Thoracic aorta (tissue), 2 donors: ENCODE data around the gene CLTA. TPM values are rescaled to one million over a fixed set of nuclear protein-coding genes. Genes with fewer than 3 reads are reported as not detected.

ENCODE experiments used
- ATAC-seq: fragments of 150-250 bp; one replicate; pipeline ENCODE4 v1.8.0; 2017; ENCODE audit warnings: low read depth; ENCODE audit not compliant: insufficient number of reproducible peaks, low FRiP score
- DNase-seq: peaks from one replicate; pipeline ENCODE4 v3.0.0-alpha.2; 2020; ENCODE audit warnings: low spot score
- H3K27ac ChIP-seq, 2 donors: fragments of 200-600 bp; sonication (generic); 1 replicate in 1 of 2; 2 replicates in 1 of 2; pipeline ENCODE4 v1.5.1; 2016; ENCODE audit warnings: mild to moderate bottlenecking in 2 of 2, moderate library complexity in 2 of 2
- H3K27me3 ChIP-seq: fragments of 200-600 bp; sonication (generic); replicated peaks from 2 replicates; pipeline ENCODE4 v1.6.0; 2016; ENCODE audit warnings: mild to moderate bottlenecking; ENCODE audit not compliant: insufficient read depth
- H3K36me3 ChIP-seq: fragments of 200-600 bp; sonication (generic); one replicate; pipeline ENCODE4 v1.5.1; 2016
- H3K4me1 ChIP-seq, 2 donors: fragments of 200-600 bp; sonication (generic); 1 replicate in 1 of 2; 2 replicates in 1 of 2; pipeline versions ENCODE4 v1.5.1 to v1.6.0; 2016; ENCODE audit warnings: low read depth in 2 of 2, mild to moderate bottlenecking in 1 of 2; ENCODE audit not compliant: control insufficient read depth in 1 of 2
- H3K4me3 ChIP-seq: fragments of 200-600 bp; sonication (generic); 2 replicates; pipeline ENCODE4 v1.5.1; 2016; ENCODE audit warnings: mild to moderate bottlenecking
- H3K9me3 ChIP-seq: fragments of 200-600 bp; sonication (generic); 2 replicates; pipeline ENCODE4 v1.5.1; 2016
- CTCF ChIP-seq: fragments of 200-600 bp; sonication (generic); IDR thresholded peaks from one replicate; pipeline ENCODE4 v1.5.1; 2019; ENCODE audit warnings: antibody characterized with exemption
- total RNA-seq, 2 donors: library from RNA; depleted of rRNA; stranded (reverse); fragments of >200 nt; gene quantifications; one replicate each; pipeline versions ENCODE4 v1.1.0 to v1.2.3, GENCODE V29; 2016

Gene CLTA
- 100 to 1,000 TPM; 127 to 145 TPM for total RNA-seq

DNA sequence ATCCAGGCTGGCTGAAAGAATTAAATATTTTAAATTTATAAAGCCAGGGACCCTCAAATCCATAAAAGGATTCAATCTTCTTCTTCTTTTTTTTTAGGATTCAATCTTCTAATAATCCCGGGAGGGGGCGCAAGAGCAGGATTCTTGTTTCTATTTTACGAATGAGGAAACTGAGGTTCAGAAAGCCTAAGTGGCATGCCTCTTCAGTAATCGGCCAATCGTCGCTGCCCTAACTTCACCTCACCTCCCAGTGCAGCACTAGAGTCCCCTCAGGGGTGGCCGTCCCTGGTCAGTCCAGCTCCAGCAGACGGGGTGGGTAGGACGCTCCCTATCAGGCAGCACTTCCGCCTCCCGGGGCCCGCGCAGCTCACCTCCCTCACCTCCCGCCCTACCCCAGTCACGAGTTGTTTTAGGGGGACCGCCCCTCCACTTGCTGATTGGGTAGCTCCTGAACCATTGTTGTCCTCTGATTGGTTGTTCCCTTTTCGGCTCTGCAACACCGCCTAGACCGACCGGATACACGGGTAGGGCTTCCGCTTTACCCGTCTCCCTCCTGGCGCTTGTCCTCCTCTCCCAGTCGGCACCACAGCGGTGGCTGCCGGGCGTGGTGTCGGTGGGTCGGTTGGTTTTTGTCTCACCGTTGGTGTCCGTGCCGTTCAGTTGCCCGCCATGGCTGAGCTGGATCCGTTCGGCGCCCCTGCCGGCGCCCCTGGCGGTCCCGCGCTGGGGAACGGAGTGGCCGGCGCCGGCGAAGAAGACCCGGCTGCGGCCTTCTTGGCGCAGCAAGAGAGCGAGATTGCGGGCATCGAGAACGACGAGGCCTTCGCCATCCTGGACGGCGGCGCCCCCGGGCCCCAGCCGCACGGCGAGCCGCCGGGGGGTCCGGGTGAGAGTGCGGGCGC lies at the start of gene CLTA:
CLTA (plus strand) TSS at position 534 of the 902 bp plus-strand sequence; CDS start at position 670, 136 bp downstream.
- peak; percentile 94 for ATAC-seq
- TF ChIP-seq CTCF = peak; percentile 48
- peak within 1 kb of the TSS; percentile 89 to 95 for H3K27ac ChIP-seq

GRCh38 chr9:36141288-36141687 lies 49.4 kb upstream of the CLTA start:
- TF ChIP-seq CTCF = no peak
- no peak overlapping the region for H3K4me3 ChIP-seq
- no peak overlapping the region for H3K27ac ChIP-seq
- no peaks in the 10 kb centered on the region for H3K36me3 ChIP-seq
- no peaks in the 10 kb centered on the region for H3K9me3 ChIP-seq
- H3K27me3 ChIP-seq = no peaks in the 10 kb centered on the region
- peaks cover 26 to 68% of the 10 kb centered on the region in 2 donors for H3K4me1 ChIP-seq
- ATAC-seq (no peak), DNase-seq (no peak)

More for the DNA sequence above, at the start of gene CLTA:
- peak within 1 kb of the TSS; percentile 98 for H3K4me3 ChIP-seq
- H3K27me3 ChIP-seq = no peaks in the 10 kb centered on the region
- no peaks in the 10 kb centered on the region for H3K36me3 ChIP-seq
- no peaks in the 10 kb centered on the region for H3K9me3 ChIP-seq
- H3K4me1 ChIP-seq = peaks cover 34 to 42% of the 10 kb centered on the region in 2 donors
- peak; percentile 94 for DNase-seq

DNA sequence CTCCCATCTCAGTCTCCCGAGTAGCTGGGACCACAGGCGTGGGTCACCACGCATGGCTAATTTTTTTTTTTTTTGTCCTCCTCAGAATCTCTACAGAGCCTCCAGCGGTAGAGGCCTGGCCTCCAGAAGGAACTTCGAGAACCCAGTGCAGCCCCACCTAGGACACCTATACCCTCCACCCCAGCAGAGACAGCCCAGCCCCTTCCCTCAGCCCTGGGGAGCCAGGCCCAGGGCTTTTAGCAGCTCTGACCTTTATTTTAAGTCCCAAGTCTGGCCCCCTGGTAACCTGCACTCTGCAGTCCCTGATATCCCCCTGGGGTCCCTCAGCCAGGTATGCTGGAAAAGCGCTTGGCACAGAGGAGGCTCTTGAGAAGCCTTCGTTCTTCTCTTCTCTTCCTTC lies 49.0 kb upstream of the CLTA start:
- peak overlapping the region; percentile 53 to 71 for H3K27ac ChIP-seq
- ATAC-seq (no peak), DNase-seq (no peak)
- H3K4me1 ChIP-seq = peaks cover 26 to 68% of the 10 kb centered on the region in 2 donors
- H3K36me3 ChIP-seq = no peaks in the 10 kb centered on the region
- H3K27me3 ChIP-seq = no peaks in the 10 kb centered on the region
- no peak overlapping the region for H3K4me3 ChIP-seq
- no peaks in the 10 kb centered on the region for H3K9me3 ChIP-seq
- no peak for TF ChIP-seq CTCF

GRCh38 chr9:36142510-36143244 lies 48.0 kb upstream of the CLTA start:
- Histone ChIP-seq H3K36me3 (no peaks in the 10 kb centered on the region), H3K9me3 (no peaks in the 10 kb centered on the region), H3K4me3 (peak overlapping the region; percentile 53), H3K4me1 (peaks cover 24 to 69% of the 10 kb centered on the region in 2 donors), H3K27me3 (no peaks in the 10 kb centered on the region), H3K27ac (peak overlapping the region; percentile 53 to 71)
- TF ChIP-seq CTCF = no peak
- ATAC-seq (no peak), DNase-seq (no peak)

GRCh38 chr9:36143245-36143641 lies 47.5 kb upstream of the CLTA start:
- peak overlapping the region; percentile 53 to 71 for H3K27ac ChIP-seq
- ATAC-seq (no peak), DNase-seq (no peak)
- no peaks in the 10 kb centered on the region for H3K9me3 ChIP-seq
- no peaks in the 10 kb centered on the region for H3K36me3 ChIP-seq
- TF ChIP-seq CTCF = no peak
- peak overlapping the region; percentile 53 for H3K4me3 ChIP-seq
- peaks cover 26 to 69% of the 10 kb centered on the region in 2 donors for H3K4me1 ChIP-seq
- H3K27me3 ChIP-seq = no peaks in the 10 kb centered on the region
